HG03108 (cell line): Measurements from ENCODE around the gene KLHL26.

Experiments used
- ATAC-seq: cut with Tn5 transposase; IDR thresholded peaks from one replicate; pipeline ENCODE4 v1.9.1; 2021; ENCODE audit warnings: moderate library complexity; ENCODE audit not compliant: unreplicated experiment

KLHL26 gene

DNA sequence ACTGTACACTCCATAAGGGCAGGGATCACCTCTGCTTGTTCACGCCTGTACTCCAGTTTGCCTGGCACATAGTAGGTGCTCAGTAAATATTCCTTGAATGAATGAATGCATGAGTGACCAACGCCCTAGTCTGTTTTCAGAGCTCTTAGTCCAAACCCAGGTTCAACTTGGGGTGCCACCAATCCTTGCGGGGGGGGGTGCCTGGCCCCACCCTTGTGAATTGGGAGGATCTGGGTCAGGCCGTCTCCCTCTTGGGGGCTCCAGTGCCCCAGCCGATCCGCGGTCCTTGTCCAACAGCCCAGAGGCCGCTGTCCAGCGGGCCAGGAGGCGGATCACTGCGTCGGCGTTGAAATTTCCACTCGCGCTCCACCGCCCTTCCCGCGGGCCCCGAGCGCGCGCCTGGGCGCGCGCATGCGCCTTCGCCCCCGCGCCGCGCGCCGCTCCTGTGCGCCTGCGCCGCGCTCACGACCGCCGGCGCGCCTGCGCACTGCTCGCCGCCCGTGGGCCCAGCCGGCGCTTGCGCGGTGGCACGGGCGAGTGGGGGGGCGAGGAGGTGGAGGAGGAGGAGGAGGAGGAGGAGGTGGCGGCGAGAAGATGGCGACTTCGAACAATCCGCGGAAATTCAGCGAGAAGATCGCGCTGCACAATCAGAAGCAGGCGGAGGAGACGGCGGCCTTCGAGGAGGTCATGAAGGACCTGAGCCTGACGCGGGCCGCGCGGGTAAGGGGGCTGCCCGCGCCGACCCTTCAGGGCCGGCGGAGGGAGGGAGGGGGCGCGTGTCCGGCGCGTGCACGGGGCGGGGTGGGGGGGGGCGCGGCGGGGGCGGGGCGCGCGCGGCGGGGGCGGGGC, 46.5 kb downstream of the KLHL26 start, which contains the start of gene CRTC1:
TSS of gene CRTC1 (plus strand) at position 572 of the 849 bp plus-strand sequence. CDS start at position 595, 23 bp downstream.
- peak; percentile 63 for ATAC-seq

DNA sequence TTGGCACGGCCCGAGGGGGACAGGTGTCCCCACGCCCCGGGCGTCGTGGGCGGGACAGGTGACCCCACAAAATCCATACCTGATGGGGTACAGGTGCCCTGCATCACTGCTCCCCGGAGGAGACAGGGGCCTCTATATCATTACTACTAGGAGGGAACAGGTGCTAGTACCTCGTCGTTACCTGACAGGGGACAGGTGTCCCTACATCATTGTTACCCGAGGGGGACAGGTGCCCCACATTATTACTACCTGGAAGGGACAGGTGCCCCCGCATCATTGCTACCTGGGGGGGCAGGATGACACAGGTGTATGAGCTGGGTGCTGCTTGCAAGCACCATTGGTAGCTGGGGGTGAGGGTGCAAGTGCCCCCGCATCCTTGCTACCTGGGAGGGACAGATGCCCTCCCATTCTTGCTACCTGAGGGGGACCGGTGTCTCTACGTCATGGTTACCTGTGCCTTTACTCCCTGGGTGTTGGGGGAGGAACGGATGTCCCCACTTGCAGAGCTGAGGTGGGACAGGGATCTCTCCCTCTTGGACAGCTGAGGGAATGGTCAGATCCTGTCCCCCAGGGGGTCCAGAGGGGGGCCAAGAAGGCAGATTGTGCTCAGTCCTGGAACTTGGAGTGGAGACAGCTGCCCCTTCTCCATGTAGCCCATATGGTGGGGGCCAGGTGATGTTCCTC, 47.3 kb downstream of the KLHL26 start:
- peak; percentile 18 for ATAC-seq

GRCh38 chr19:18684642-18684993, 47.8 kb downstream of the KLHL26 start:
- no peak for ATAC-seq

DNA sequence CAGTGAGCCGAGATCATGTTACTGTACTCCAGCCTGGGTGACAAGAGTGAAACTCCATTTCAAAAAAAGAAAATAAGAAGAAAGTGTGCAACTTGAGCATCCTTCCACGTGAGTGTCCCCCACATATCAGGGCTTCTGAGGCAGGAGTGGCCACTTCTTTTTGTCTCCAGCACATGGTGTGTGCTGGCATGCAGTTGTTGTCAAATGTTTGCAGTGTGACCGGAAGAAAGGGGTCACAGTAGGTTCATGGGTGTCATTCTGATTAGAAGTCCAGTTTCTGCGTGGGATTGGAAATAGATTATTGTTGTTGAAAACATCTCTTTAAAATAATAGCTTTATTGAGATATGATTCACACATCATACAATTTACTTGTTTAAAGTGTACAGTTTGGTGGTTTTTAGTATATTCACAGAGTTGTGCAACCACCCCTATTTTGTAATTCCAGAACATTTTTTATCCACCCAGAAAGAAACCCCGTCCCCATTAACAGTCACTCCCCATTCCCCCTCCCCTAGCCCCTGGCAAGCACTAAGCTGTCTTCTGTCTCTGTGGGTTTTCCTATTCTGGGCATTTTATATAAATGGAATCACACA, 48.9 kb downstream of the KLHL26 start:
- ATAC-seq: no peak

DNA sequence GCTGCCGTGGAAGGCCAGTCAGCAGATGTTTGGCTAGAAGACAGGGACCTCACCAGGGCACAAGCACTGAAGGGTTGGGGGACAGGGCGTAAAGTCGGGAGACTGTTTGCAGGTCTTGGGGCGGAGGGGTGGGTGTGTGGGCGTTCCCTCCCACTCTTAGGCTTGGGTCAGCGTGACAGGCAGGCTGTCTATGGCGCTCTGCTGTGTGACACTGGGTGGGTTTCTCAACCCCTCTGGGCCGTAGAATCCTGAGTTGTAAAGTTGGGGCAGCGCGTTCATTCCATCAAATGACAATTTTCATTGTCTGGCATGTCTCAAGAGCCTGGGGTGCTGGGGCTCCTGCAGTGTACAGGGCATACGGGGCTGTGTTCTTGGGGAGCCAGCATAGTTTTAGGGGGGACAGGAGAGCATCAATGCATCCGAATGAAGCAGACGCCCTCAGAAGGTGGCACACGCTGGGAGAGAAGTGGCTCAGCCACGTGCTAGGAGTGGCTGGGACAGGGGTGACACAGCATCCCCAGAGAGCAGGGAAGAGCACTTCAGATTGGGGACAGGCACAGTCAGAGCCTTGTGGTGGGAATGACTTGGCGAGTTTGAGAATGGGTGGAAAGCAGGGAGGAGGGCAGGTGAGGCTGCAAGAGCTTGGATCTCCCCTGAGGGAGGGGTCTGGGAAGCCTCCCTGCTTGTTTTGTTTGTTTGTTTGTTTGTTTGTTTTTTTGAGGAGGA, 51.1 kb downstream of the KLHL26 start:
- ATAC-seq: no peak

DNA sequence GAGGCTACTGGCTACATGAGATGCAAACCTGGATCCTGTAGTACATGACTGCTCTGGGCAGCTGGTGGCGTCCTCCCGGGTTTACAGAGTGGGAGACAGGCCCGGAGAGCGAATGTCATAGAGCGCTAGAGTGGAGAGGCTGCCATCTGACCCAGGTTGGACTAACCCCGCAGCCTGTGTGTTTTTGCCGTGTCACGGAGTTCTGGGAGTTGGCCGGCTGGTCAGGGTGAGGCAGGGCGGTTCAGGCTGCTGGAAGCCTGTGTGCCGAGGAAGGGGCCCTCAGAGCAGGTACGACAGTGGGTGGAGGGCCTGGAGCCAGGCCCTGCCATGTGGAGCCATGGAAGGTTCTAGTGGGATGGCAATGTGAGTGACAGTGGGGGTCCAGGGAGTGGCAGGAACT, 59.2 kb downstream of the KLHL26 start:
- ATAC-seq: no peak

GRCh38 chr19:18697680-18698079, 60.9 kb downstream of the KLHL26 start:
- ATAC-seq: no peak

DNA sequence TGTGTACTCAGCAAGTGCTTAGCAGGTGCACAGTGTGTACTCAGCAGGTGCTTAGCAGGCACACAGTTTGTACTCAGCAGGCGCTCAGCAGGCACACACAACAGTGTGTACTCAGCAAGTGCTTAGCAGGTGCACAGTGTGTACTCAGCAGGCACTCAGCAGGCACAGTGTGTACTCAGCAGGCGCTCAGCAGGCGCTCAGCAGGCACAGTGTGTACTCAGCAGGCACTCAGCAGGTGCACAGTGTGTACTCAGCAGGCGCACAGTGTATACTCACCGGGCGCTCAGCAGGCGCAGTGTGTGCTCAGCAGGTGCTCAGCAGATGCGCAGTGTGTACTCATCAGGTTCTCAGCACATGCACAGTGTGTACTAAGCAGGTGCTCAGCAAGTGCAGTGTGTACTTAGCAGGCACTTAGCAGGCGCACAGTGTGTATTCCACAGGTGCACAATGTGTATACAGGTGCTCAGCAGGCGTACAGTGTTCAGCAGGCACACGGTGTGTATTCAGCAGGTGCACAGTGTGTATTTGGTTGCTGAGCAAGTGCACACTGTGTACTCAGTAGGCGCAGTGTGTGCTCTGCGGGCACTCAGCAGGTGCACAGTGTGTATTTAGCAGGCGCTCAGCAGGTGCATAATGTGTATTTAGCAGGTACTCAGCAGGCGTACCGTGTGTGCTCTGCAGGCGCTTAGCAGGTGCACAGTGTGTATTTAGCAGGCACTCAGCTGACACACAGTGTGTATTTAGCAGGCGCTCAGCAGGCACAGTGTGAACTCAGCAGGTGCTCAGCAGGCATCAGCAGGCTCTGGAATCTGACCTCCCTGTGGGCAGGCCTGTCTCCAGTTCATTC, 61.7 kb downstream of the KLHL26 start:
- no peak for ATAC-seq

- ATAC-seq: no peak
These were observed 62.7 kb downstream of the KLHL26 start for GRCh38 chr19:18699403-18700054.

- ATAC-seq: peak; percentile 70
These were observed 63.8 kb downstream of the KLHL26 start for GRCh38 chr19:18700501-18701249.

- ATAC-seq: peak; percentile 21
These were observed 64.4 kb downstream of the KLHL26 start for GRCh38 chr19:18701250-18701608.

DNA sequence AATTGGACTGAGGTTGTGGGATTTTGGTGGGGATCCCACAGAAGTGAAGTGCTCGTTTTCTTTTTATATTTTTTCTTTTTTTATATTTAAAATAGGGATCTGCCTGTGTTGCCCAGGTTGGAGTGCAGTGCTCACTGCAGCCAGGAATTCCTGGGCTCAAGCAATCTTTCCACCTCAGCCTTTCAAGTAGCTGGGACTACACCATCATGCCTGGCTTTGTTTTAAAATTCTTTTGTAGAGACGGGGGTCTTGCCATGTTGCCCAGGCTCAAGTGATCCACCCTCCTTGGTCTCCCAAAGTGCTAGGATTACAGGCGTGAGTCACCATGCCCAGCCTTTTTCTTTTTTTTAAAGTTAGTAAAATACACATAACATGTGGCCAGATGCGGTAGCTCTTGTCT, 67.2 kb downstream of the KLHL26 start:
- no peak for ATAC-seq

DNA sequence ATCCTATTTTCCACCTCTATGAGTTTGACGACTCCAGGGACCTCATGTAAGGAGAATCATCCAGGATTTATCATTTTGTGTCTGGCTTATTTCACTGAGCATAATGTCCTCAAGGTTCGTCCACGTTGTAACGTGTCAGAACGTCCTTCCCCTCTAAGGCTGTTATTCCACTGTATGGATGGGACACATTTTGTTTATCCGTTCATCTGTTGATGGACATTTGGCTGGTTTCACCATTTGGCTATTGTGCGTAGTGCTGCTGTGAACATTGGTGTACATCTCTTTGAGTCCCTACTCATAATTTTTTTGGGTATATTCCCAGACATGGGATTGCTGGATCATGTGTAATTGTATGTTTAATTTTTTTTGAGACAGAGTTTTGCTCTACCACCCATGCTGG, 68.1 kb downstream of the KLHL26 start:
- no peak for ATAC-seq

DNA sequence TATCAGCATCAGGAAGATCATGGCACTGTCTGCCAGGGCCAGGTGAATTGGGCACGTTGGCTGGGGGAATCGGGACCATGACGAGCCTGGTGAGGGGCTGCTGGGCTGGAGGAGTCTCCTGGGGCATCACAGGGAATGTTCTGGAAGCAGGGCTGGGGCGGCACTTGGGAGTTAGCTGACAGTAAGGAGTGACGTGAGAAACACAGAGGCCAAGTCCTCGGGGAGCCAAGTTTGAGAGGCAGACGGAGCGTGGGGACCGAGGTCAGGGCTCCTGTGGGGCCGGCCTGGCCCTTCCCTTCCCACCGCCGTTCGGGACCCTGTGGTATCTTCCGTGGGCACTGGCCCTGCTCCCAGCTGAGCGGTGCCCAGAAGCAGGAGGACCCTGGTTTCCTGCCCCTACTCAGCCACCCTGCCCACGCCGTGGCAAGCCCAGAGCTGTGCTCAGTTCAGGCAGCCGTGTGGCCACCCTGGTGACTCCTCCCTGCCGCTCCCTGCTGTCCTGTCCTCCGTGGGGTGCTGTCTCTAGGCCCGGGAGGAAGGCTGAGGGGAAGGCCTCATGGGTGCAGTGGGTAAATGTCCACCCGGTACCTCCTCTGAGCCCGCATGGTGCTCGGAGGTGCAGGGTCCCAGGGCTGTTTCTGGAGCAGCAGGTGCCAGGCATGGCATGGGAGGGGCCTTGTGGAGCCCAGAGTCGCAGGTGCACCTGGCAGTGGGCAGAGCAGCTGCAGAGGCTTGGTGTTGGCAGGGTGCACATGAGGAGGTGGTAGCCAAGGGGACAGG, 71.8 kb downstream of the KLHL26 start:
- no peak for ATAC-seq

DNA sequence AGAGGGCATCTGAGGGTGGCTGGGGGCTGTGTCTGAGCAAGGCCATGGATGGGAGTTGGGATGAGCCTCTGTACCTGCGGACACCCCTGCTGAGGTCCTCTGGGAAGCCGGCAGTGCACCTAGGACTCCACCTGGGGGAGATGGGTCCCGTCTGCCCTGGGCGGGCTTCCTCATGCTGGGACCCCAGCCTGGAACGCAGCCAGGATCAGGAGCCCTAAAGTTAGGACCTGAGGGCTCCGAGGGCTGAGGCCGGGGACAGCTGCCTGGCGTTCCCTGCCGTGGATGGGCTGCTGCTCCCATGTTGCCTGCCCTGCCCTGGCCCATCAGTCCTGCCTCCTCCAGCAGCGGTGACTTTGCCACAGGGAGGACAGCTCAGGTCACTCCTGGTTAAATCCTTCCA, 72.7 kb downstream of the KLHL26 start:
- ATAC-seq: no peak

GRCh38 chr19:18710186-18710585, 73.4 kb downstream of the KLHL26 start:
- ATAC-seq: no peak

GRCh38 chr19:18710996-18711751, 74.3 kb downstream of the KLHL26 start:
- no peak for ATAC-seq

- ATAC-seq: no peak
These were observed 75.1 kb downstream of the KLHL26 start for GRCh38 chr19:18711893-18712292.
